Lower leg skin (tissue), 3 donors: ENCODE data around the gene SGCG.

Experiments used
- POLR2A ChIP-seq, 2 donors: fragments of 450-650 bp; IDR thresholded peaks; one replicate each; pipeline ENCODE4 v1.6.1; 2016 to 2017; ENCODE audit warnings: antibody characterized with exemption in 2 of 2, mild to moderate bottlenecking in 1 of 2, moderate library complexity in 1 of 2
- TF ChIP-seq, protein P1 (sequence below), 3 donors: fragments of 450-650 bp; IDR thresholded peaks; one replicate each; pipeline ENCODE4 v1.5.1; 2016; ENCODE audit warnings: antibody characterized with exemption in 3 of 3, mild to moderate bottlenecking in 3 of 3, moderate library complexity in 2 of 3

DNA sequence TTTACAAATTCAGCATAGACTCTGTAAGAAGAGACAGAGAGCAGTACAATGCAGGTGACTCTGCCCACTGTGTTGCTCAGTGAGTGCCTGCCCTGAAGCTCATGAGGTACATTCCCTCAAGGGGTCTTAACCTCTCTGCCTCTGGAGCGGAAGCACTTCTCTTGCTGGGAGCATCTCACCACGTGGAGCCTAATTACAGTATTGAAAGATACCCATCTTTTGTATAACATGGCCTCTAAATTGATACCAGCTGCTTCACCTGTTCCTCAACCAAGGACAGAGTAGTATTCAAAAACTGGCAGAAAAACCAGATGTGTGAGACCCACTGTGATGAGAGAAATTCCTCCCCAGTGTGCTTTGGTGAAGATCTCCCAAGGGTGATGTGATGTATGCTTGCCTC is 175.6 kb downstream of the SGCG start:
- TF ChIP-seq, protein P1, sequence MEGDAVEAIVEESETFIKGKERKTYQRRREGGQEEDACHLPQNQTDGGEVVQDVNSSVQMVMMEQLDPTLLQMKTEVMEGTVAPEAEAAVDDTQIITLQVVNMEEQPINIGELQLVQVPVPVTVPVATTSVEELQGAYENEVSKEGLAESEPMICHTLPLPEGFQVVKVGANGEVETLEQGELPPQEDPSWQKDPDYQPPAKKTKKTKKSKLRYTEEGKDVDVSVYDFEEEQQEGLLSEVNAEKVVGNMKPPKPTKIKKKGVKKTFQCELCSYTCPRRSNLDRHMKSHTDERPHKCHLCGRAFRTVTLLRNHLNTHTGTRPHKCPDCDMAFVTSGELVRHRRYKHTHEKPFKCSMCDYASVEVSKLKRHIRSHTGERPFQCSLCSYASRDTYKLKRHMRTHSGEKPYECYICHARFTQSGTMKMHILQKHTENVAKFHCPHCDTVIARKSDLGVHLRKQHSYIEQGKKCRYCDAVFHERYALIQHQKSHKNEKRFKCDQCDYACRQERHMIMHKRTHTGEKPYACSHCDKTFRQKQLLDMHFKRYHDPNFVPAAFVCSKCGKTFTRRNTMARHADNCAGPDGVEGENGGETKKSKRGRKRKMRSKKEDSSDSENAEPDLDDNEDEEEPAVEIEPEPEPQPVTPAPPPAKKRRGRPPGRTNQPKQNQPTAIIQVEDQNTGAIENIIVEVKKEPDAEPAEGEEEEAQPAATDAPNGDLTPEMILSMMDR (IDR thresholded peaks at IDR 0.05): no peak
- TF ChIP-seq POLR2A (IDR thresholded peaks at IDR 0.05): no peak
